Islet precursor cell (in vitro differentiated cells): ENCODE data around the gene NXPH1.

Experiments
- DNase-seq: peaks from one replicate; pipeline ENCODE4 v3.0.0-alpha.2; 2018

The NXPH1 gene

DNA sequence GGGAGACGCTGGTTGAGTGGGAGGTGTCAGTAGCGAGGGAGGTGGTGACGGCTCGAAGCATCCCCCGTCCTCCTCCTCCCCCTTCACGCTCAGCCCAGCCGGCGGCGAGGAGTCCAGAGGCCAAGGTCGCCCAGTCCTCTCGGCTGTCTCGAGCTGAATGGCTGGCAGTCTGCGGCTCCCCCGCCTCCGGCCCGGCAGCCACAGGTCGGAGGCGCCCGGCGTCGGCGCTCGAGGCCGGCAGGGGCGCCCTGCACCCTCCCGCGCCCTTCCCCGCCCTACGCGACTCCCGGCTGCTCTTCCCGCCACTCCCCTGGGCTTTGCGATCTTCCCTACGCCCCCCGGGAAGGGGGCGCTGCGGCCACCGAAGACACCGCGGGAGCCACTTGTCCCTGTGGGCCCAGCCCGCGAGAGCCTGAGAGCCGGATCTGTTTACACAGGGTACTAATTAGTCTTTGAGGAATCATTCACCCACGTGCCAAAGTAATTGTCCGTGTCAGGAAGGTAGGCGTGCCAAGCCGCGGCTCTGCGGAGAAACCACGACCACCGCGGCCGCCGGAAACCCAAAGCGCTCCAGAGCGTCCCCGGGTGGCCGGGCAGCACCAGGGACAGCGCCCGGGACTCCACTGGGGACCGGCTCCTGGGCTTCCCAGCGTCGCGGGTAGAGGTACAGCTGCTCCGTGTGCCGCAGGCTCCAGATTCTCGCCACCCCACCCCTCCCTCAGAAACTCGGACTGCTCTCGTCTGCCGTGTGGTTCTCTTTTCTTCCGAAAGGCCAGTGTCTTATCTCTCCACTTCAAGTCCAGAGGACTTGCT is at the start of gene NXPH1:
TSS of gene NXPH1 (plus strand) at position 133 of the 813 bp plus-strand sequence.
- DNase-seq = peak; percentile 85

DNA sequence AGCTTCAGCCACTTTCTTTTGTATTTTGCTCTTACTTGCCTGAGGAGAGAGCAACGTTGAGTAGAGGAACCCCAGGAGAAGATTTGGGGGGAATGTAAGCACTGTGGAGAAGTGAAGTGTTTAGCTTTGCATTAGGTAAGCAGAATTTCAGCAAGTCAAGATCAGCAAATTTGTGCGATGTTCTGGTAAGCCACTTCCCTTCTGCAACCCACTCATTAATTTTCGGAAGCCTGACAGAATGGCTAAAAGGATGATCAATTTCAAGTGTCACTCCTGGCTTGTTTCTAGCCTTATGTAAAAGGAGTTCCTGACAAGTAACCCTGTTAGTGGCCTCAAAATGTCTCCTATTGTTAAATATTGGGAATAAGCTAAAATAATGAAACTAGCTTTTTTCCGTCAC is 48.5 kb upstream of the NXPH1 start:
- DNase-seq = no peak

DNA sequence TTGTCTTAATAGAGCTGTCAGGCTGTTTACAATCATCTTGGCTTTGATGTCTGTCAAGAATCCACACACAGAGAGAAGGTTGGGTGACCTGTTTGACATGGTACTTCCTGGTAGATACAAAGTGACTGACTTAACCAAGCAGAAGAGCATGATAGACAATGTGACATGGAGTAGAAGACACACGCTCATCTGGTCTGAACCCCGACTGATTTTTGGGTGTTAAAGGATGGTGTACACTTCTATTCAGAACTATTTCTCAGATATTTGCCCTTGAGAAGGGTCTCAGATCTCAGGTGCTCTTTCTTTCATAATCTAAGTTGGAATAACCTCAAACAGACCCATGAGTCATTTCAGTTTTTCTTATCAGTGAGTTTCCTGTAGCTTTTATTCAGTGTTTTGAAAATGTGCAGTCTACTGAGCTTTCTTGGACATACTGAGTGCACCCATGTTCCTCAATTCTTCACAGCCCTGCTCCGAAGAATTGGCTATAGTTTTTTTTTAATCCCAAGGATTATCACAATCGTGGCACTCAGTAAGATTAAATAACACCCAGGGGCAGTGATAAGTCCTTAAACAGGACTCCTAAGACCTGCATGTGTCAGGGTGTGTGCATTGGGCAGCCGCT is 46.4 kb upstream of the NXPH1 start:
- no peak for DNase-seq

DNA sequence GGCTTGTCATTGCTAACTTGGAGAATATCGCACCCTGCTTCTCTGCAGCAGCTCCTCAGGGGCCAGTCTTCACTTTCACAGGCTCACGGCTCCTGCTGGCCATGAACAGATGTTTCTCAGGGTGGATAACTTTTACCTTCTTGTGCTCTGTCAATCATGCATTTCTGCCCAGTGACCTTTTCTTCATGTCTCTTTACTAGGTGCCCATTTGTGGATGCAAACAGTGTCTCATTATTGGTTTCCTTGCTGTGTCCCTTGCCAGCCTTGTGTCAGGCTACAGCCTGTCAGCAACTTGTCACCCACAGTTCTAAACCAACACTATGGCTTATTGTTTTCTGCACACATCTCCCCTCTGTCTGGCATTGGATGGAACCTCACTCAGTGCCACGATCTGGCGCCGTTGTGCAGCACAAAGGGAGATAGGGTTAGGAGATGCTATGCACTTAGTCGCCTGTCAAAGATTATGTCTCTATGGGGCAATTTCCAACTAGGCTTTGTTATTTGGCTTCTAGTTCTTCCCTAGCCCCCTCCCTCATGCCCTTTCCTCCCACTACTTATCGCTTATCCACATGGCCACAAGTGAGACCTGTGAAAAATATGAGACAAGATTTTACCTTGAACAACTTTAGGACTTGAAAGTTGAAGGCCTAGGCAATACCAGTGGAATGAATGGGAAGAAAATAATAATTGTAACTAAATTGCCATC is 45.7 kb upstream of the NXPH1 start:
- DNase-seq = no peak

DNA sequence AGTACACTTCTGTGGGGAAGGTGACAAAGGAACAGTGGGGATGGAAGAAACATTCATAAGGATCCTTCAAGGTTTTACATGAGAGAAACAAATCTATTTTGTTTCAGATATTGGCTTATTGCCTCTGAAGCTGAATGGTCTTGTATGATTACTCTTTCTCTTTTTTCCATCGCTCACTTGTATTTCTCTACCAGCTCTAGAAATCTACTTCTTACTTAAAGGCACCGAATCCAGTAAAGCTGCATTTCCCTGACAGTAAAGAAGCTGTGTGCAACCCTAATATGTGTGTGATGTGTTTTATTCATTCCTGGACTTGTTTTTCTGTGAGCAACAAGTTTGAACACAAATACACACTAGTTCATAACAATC is 45.2 kb upstream of the NXPH1 start:
- DNase-seq = no peak

DNA sequence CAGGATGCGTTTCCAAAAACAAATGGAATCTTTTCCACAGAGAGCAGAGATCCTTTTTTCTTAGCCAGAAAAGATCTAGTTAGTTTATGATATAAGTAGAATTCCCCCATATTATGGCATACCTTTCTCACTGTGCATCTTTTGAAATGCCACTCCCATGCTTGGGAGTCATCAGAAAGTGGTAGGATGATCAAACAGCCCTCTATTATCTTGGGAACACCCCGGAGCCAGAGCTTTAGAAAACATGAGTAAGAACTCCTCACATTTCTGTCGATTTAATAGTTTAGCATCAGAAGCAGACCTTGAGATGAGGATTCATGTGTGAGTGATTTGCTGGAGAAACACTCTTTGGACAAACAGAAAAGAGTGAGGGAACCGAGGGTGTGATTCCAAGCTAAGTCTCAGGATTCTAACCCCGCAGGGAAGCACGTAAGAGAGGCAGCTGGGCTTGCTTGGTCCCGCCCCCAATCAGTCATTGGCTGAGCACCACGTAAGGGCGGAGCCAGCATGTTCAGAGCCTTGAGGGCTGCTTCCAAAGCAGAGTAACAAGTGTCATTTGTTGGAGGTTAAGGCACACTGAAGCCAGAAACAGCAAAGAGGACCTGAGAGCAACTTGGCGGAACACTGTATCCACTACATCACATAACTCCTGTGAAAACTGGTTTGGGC is 43.7 kb upstream of the NXPH1 start:
- DNase-seq = peak; percentile 89

DNA sequence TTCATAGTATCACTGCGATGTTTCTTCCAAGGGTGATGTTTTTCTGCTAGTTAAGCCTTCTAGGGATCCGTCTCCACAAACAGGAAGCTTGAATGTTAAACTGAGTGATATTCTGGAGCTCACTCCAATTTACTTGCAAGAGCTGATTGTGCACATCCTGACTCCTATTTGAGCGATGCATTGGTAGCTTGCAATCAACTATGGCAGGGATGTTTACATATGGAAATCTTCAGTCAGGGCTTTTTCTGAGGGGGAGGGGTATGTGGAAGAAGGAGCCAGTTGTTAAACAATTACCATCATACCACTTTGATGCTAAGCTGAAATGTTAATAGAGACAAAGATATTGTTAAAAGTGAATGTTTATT is 43.2 kb upstream of the NXPH1 start:
- DNase-seq = no peak

DNA sequence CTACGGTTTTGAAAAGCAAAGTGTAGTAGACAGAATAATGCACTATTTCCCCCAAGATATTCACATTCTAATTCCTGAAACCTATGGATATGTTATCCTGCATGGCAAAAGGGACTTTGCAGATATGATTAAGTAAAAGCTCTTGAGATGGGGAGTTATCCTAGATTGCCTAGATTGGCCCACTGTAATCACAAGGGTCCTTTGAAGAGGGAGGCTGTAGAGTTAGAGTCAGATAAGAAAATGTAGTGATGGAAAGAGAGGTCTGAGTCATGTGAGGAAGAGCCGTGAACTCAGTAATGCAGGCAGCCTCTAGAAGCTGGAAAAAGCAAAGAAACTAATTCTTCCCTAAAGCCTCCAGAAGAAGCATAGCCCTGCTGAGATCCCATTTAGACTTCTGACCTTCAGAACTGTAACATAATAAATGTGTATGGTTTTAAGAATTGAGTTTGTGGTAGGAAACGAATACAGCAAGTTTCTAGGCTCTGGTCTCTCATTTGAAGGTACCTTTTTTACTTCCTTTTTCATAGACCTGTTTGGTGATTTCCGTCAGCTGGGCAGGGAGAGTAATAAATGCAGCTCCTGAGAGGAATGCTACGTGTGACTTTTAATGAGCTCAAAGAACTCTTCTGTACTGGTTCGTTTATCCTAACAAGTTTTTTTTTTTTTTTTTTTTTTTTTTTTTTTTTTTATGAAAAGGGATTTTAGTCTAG is 41.9 kb upstream of the NXPH1 start:
- no peak for DNase-seq

DNA sequence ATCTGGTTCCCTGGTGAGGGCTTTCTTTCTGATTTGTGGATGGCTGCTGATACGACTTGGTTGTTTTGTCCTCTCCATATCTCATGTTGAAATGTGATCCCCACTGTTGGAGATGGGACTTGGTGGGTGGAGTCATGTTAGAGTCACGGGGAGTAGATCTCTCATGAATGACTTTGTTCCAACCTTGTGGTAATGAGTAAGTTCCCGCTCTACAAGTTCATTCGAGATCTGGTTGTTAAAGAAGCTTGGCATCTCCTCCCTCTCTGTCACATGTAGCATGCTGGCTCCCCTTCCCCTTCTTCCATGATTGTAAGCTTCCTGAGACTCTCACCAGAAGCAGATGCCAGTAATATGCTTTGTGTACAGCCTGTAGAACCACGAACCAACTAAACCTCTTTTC is 37.1 kb upstream of the NXPH1 start:
- no peak for DNase-seq

DNA sequence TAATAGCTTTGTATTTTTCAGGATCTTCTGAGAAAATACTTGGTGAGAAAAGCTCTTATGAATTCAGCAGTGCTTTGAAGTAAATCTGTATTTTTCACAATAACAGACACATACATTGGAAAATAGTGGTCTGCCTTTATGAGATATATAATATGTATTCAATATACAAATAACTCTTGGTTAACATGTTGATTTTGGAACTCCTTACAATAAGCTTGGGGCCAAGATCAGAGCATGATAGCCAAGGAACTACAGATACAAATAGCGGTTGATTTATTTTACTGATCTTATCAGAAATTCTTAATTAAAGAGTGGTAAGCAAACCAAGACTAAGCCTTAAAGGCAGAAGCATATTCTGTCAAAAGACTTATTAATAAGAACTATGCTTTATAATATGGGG is 24.5 kb upstream of the NXPH1 start:
- no peak for DNase-seq

DNA sequence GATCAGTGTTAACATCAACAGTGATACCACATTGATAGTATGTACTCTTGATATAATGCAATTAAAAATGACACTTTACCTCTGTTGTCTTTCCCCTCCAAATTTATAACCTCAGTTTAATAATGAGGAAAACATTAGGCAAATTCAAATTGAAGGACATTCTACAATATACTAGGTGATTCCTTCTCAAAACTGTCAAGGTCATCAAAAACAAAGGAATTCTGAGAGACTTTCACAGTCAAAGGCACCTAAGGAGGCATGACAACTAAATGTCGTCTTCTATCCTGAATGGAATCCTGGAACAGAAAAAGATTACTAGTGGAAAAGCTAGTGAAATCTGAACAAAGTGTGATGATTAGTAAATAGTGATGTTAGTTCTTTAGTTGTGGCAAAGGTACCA is 22.3 kb upstream of the NXPH1 start:
- DNase-seq = no peak

DNA sequence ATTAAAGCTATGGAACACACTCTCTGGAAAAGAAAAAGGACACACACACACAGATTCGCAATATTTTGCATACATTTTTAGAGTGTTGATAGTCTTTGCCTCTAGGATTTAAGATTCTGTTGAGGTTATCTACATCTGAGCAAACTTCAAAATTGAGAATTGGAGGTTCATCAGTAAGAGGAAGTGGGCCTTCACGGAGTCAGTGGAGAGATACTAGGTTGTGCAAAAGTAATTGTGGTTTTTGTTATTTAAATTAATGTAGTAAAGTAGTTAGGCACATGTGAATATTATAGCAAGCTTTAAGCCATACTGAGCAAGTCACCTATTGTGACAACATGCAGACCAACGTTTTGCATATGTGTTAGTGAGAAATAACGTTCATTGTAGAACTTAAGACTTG is 19.8 kb upstream of the NXPH1 start:
- DNase-seq = no peak

DNA sequence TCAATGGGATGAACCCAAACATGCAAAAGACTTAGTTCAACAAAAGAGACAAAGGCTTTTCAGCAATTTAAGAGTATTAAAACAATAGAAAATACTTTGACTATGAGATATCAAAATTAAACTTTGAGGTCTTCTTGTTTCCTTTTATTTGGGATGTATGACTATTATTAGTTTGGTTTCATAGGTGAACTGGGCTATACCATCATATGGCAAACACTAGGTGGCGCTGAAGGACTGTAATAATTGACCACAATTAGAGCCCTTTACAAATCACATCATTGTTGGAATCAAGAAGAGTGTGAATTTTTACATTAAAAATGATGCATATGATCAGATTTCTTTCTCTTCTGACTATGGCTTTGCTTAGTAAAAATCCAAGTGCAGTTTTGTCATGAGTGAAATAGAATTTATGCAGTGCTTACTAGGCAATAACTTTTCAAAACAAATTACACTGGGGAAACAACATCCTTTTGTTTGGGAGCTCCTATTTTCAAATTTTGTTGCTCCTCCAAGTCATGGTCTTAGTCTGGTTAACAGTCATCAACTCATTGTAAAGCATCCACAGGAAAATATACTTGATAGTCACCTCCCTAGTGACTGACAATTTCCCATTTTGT is 14.7 kb upstream of the NXPH1 start:
- DNase-seq = no peak

DNA sequence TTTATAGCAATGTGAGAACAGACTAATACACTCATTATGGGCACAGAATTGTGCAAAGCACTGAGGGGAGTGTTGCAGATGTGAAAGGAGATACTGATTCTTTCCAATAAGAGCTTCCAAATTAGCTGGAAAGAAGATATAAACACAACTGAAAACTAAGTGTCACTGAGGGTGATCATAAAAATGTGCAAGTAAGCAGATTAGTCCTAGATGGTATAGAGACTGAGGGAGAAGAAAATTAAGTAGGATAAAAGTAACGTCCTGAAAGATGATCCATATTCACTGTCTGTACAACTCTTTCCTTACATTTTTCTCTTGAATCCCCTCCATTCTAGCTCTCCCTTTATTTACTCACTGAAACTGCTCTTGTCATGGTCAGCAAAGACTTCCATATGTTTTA is 11.2 kb upstream of the NXPH1 start:
- DNase-seq = no peak

DNA sequence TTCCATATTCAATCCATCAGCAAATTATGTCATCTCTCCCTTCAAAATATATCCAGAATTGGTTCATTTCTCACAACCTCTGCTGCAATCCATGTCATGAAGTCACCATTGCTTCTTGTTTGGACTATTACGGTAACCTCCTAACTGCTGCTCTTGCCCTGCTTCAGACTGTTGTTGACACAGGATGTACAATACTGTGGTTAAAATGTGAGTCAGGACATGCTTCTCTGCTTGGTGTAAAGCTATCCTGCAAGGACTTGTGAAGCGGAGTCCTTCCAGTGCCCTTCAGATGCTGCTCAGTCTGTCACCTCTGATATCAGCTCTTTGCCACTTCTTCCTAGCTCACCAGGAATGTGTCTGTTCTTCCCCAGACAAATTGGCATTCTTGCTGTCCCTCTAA is 10.4 kb upstream of the NXPH1 start:
- DNase-seq = no peak

DNA sequence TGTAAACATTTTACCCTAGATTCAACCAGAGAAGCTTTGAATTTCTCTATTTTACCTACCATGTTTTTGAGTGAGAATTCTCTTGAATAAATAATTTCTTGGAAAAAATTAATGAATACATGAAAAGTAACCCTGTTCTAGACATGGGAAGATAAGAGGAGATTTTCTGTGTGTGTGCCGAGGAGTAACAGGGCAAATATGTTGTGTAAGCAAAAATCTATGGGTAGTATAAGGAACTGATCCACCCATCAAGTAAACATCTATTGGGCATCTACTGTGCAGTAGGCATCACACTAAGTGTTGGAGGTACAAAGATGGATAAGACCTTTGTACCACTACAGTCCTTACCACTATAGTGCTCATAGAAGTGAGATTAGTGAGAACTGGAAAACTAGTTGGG is 8.2 kb upstream of the NXPH1 start:
- DNase-seq = no peak

DNA sequence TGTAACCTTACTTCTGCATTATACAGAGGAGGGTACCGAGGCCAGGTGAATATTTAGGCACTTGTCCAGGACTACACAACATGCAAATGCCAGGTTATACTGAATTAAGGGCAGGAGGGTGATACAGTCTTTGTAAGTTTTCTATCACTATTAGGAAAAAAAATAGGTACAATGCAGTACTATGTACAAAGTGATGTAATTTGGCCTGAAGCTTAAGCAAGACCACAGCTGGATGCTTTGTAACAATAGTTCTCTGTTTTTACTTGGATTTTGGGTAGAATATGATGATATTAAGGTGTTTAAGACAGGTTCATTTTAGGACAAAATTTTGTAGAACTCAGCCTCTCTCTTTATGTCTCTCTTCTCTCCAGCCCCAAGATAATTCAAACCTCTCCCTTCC is 2.8 kb upstream of the NXPH1 start:
- no peak for DNase-seq

DNA sequence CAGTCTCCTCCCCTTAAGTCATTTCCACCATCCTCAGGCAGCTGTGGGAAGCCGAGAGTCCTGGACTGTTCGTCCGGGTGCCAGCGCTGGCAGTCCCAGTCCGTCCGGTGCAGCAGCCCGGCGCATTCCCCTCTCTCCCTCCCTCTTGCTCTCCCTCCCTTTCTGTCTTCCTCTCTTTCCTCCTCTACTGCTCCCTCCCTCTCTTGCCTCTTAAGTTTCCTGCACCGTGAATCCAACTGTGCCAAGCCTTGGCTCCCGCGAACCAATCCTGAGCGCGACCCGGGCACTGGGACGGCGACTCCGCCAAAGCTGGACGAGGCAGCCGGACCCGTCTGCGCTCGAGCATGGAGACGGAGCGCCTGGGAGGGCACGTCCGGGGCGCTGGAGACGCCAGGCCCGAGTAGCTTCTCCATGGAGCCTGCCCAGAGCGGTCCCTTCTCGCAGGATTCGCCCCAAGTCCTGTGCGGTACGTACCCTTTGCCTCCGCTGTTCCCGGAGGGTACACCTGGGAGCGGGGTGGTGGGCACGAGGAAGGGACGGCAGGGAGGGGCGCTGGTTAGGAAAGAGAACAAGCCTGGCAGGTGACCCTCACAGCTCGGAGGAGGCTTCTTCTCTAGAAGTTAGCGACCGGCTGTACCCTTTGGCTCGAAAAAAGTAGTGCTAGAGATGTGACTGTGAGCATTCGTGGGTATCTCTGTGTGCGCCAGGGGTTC is 1.0 kb downstream of the NXPH1 start:
- peak; percentile 54 for DNase-seq

DNA sequence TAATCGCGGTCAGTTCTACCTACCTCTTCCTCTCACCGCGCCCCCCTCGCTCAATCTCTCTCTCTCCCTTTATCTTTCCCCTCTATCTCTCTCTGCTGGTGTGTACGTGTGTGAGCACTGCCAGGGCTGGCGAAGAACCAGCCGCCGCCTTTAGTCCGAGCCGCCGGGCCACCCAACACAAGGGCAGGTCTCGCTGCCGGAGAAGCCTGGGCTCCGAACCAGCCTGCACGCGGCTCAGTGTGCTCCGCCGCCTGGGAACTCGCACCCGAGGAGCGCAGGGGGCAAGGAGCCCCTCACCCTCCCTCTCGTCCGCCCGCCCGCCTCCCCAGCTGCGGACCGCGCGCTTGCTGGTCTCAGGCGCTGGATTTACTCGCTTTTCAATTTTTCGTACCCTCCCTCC is 1.7 kb downstream of the NXPH1 start:
- no peak for DNase-seq

DNA sequence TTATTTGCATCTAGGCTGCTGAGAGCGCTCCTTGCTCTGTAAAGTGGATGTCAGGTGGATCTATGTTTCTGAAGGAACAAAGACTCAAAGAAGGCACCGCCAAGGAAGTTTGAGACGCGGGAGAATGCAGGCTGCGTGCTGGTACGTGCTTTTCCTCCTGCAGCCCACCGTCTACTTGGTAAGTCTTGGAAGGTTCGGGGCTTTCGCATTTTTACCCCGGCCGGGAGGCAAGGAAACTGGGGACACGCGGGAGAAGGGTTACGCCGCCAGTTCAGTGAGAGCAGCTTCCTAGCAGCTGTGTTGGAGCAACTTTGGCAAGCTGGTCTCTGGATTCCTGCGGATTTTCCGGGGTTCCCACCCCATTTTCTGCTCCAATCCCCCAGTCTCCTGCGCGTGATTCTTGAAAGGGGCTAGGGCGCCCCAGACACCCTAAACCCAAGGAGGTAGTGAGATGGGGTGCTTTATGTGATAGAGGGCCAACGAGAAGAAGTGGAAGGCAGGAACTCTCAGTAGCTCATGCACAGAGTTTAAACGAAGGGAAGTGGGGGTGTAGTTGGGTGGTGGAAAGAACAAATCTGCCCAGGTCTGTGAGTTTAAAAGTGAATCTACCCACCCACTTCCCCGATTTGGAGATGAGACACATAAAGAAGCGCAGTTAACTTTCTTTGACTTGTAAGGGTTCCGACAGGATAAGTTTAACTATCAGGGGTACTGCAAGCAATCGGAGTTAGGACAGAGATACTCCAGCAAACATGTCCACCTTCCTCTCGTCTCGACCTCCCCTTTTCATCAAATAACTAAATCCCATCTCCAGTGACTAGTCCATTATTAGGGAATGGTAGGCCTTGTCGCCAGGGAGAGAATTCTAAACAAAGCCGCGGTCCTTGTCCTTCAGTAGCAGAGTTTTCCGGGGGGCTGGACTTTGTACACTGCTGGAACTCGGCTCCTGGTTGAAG is 2.5 kb downstream of the NXPH1 start:
- no peak for DNase-seq

DNA sequence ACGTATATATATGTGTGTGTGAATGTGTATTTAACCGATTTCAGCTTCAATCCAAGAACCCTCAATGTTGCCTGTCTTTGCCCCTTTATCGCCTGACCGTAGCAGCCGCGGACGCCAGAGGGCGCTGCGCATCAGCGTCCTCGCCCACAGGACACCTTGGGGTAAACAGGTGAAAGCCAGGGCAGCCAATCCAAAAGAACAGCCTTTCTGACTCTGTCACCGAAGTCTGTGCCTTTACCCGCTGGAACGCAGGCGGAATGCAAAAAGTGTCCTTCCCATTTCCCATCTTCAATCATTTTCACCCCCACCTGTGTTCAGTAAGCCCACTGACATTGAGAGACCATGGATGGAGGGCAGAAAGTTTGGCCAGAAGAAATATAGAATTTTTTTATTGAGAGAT is 3.6 kb downstream of the NXPH1 start:
- DNase-seq = peak; percentile 85
